GM21786 (cell line): Measurements from ENCODE around the gene PDZRN3.

ENCODE experiments used
- ATAC-seq: cut with Tn5 transposase; IDR thresholded peaks from one replicate; pipeline ENCODE4 v1.9.1; 2021; ENCODE audit not compliant: unreplicated experiment

The PDZRN3 gene

DNA sequence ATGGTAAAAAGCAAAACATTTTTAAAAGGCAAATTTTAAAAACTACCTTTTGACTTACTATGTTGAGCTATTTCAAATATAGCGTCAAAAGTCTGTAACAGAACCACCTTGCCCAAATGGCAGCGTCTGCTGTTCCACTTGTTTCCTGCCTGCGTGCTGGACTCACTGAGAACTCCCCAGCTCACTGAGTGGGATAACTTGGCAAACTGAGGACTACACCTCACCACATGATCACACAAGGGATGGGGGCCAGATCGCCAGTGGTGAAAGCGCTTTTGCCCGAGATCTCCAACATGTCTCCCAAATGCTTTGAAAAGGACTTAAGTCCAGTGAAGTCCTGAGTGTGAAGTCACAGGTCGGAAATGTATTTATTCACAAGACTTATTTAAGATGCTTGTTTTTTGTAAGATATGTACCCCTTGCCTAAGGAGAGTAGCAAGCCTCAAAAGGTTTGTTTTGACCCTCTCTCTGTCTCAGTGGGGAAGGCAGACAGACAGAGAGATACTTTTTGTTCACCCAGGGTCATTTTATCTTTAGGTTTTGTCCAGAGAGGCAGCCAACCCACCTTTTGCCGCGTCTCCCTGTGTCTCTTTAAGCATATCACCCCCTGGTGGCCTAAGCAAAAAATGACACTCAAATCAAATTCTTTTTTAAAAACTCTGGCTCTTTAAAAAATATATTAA, 192.6 kb downstream of the PDZRN3 start:
- ATAC-seq, result no peak

DNA sequence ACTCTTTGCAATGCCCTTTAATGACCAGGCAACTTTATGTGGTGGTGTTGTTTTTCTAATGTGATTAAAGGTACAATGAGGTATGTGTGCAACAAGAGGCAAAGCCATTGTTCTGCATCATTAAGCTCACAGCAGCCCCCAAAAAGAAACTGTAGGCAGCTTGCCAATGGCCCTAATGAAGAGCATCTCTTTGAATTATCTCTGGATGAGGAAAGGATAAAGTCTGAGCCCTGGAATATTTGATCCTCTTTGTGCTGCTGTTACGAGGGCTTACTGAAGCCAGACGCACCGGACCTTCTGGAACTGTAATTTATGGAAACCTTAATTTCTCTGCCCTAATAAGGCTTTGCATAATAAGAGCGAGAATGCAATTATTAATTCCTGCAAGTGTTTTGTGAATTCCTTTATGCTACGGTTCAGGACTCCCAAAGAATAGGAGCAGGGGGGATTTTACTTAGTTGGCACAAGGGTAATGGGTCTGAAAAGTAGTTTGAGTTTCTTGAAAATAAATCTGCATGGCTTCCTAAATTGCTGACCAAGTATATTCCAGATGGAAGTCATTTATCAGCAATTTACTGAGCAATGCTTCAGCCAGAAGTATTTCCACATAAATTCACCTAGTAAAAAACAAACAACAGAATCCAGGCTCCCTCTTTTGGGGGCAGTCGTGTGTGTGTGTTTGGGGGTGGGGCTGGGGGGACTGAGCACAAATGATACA, 193.4 kb downstream of the PDZRN3 start:
- ATAC-seq, result no peak

GRCh38 chr3:73427048-73427706, 197.6 kb downstream of the PDZRN3 start:
- ATAC-seq, result no peak

DNA sequence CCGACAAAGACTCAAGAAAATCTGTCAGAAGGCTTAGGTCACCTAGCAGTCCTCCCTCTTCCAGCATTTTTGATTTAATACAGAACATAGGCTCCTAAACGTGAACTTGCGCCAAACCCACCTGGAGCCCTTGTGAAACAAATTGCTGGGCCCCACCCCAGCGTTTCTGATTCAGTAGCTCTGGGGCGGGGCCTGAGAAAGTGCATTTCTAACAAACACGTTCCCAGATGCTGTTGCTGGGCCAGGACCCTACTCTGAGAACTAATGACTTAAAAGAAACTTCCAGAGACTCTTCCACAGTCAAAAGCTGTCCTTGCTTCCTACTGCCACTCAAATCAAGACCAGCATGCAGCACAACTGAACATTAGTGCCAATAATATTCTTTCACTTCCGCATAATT, 198.1 kb downstream of the PDZRN3 start:
- no peak for ATAC-seq

- no peak for ATAC-seq
Measured at GRCh38 chr3:73423116-73423515, 201.6 kb downstream of the PDZRN3 start.

DNA sequence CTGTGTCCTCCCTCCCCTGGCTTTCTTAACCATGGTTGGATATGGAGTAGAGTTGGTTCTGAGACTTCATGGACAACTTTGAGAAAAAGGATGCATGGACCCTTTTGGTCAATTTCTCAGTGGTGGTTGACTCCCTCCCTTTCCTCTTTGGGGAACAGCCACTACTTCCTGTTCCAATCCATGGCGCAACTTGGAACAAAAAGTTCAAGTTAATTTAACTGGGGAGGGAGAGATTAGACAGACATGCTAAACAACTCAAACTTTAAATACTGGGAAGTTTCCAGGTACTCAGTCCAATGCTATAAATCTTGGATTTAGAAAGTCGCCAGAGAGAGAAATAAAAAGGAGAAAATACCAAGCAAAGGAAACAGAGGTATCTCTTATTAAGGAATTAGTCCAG, 202.2 kb downstream of the PDZRN3 start:
- no peak for ATAC-seq

GRCh38 chr3:73419942-73420341, 204.8 kb downstream of the PDZRN3 start:
- no peak for ATAC-seq

- ATAC-seq, result no peak
Measured at GRCh38 chr3:73419179-73419803, 205.4 kb downstream of the PDZRN3 start.

- ATAC-seq, result no peak
Measured at GRCh38 chr3:73418681-73419080, 206.1 kb downstream of the PDZRN3 start.

DNA sequence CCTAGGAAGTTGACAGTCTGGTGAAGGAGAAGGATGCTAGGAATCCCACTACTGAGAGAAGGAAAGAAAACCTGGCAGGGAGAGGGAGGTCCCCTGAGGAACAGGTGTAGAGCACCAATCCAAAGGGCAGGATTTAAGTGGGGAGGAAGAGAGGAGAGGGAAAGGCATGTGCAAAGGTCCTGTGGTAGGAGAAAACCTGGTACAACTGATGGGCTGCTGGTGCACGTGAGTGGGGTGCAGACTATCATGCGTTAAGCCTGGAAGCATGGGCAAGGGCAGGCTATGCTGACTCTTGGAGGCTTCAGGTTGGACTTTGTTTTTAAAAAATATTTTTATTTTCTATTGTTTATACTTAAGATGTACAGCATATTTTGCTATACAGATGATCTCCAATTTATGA, 209.6 kb downstream of the PDZRN3 start:
- no peak for ATAC-seq

DNA sequence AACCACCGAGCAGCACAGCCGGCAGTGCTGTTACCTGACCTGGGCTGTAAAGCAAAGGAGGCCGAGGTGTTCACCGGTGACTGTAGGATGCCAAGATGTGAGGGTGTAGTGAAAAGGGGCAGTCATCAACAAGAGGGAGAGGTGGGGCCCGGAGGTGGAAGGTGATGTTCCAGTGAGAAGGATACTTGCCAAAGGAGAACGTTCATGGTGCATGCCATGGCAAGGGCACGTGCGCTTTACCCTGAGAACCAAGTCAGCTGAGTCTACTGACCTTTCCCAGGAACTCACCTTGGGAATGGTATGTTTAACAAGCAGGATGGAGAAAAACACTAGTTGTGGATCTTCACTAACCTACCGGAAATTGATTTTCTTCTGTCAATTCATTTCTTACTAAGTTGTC, 211.1 kb downstream of the PDZRN3 start:
- ATAC-seq, result no peak

DNA sequence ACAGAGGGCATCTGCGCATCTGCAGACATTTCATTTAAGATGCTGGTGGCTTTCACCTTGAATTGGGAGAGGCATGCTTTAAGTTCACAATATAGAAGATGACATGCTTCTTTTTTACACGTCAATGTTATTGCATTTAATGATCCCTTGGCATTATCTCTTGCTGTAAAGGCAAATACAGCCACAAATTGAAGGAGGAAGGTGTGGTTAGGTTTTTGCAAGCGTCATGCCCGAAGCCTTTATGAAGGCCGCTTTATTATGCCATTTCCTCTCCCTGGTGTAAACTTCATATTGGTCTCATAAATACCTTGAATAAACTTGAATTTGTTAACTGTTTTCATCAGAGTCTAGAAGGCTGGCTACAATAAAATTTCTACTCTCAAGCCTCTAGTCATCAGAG, 212.7 kb downstream of the PDZRN3 start:
- ATAC-seq, result no peak

- no peak for ATAC-seq
Measured at GRCh38 chr3:73411545-73411944, 213.2 kb downstream of the PDZRN3 start.

DNA sequence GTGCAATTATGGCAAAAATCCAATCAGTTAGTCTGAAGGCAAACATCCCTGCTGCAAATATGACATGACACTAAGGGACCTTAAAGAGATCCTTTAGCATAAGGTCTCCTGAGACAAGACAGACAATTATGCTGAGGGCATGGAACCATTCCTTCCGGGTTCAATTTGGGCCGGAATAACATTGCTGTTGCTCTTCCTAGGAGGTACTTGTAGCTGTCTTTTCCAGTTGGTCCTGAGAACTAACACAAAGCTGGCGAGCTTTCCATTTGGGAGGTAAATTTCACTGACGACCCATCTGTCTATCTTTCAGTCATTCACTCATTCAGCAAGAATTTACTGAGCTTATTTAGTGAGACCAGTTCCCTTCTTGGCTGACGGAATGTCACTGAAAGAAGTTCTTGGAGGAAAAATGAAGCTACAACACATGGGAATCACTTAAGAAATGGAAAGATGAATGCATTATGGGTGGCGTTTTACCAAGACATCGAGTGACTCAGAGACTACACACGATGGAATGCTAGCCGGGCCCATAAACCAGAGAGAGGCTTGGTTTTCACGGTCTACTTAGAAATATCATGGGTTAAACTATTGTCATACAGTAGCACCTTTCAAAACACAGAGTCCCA, 215.5 kb downstream of the PDZRN3 start:
- no peak for ATAC-seq

GRCh38 chr3:73408634-73409033, 216.1 kb downstream of the PDZRN3 start:
- no peak for ATAC-seq

DNA sequence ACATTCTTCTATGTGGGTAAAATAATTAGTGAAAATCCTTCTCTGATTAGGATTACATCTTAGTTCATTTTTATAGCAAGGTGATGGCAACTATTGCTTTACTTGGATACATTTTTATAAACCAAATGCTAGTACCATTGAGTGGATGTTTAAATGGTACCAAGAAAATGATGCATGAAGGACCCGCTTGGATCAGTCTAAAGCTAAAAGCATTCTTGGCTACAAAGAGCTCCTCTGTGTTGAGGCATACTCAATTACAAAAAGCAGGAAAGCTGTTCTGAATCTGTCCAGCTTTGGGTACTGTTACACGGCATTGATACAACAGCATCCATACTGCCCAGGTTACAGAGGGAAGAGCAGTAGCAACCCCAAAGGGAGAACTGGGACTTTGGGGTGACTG, 217.2 kb downstream of the PDZRN3 start:
- ATAC-seq, result no peak

DNA sequence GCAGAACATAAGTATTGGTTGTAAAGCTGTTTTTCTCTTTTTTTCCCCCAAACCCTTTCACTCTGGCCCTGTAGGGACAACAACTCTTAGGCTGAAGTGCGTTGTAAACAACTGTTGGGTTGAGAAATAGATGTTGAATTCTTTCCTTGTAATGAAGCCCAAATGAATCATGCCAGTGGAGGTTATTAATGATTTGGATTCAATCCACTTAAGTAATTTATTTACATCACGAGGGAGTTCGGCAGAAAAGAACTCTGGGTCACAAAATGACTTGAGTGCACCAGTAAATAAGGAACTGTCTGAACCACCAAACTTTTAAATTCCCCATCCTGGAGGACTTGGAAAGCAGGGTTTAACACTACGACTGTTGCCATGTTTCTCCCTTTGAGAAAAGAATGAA, 218.9 kb downstream of the PDZRN3 start:
- ATAC-seq, result no peak

DNA sequence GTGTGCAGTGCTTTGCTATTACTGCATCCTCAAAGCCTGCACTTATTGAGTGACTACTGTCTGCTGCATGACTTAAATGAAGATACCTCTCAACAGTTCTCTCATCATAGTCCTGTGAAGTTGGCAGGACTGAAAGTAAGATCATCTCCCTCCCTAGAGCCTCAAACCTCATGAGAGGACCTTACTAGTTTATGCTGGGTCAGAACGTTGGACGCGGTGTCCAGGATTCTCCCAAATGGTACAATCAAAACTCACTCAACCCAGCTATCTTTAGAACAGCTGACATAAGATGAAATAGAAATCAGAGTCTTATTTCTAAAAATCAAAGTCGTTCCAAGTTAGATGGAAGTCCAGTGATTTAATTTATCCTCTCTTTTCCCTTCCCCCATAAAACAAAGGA, 219.7 kb downstream of the PDZRN3 start:
- ATAC-seq, result no peak

DNA sequence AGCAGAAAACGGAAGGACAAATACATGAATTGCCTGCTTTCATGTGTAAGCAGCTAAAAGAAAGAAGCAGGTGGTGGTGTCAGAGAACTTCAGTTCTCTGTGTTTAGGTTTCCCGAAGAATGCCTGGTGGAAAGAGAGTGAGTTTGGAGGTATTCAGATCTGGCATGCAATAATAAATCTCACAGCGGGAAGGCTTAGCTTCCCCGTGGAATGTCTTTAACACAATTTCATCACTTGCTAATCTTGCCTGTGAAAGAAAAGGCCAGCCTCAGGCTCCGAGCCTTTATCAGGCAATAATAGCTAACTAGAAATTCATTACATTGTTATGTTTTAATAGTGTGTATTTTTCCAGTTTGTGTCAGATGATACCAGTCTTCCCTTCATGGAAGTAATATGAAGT, 220.3 kb downstream of the PDZRN3 start:
- ATAC-seq, result no peak

DNA sequence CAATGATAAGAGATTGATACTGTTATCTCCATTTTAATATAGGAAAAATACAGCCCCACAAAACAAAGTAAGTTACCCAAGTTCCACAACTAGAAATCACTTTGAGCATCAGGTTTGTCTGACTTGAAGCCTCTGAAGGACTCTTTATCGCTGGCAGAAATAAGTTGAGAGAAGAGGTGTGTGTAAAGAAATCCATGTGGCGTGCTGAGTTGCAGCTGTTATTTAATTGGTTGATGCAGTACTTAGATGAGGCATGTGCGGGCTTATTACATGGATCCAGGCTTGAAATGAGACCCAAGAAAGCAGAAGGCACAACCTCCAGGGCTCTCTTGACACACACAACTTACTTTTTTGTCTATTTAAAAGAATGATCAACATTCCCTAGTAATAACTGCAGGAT, 221.3 kb downstream of the PDZRN3 start:
- no peak for ATAC-seq

GRCh38 chr3:73401616-73402279, 223.0 kb downstream of the PDZRN3 start:
- ATAC-seq, result no peak
